Sigmoid colon (tissue), 4 donors: ENCODE results near the gene OR8S1.

ENCODE experiments used
- CTCF ChIP-seq, 4 experiments: fragments of 450-650 bp in 3 of 4; fragments of 200-600 bp in 1 of 4; IDR thresholded peaks; one replicate each; pipeline ENCODE4 v1.5.1; 2016 to 2019; ENCODE audit warnings: antibody characterized with exemption in 4 of 4, mild to moderate bottlenecking in 3 of 4, moderate library complexity in 2 of 4
- EP300 ChIP-seq, 4 donors: sonication (generic); formaldehyde crosslinking; IDR thresholded peaks; one replicate each; pipeline ENCODE4 v1.6.1; 2017; ENCODE audit warnings: antibody characterized with exemption in 4 of 4
- POLR2AphosphoS5 ChIP-seq, 4 donors: sonication (generic); formaldehyde crosslinking; IDR thresholded peaks; one replicate each; pipeline ENCODE4 v1.6.1; 2017; ENCODE audit warnings: antibody characterized with exemption in 4 of 4

DNA sequence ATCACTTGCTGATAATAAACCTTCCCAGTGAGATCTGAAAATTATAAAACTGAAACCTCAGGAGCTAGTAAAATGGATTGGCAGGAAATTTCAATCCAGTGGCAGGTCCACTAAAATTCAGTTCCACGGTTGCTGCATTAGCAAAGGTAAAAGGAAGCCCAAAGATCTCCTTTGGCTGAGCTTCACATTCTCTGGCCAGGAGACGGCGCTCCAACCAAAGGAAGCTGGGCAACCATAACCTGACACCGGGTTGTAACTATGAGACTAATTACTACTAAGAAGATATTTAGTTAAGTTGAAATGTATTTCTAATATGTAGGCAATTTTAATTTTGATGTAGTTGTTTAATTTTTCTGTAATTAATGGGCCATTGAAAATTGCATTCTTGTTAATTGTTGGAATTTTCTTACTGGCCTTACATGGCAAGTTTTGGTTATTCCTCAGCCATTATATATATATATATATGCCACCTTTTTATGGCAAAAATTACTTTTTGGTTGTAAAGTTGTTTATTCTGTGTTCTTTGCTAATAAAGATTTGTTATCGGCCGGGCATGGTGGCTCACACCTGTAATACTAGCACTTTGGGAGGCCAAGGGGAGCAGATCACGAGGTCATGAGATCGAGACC, 17.0 kb downstream of the OR8S1 start:
- no peak for TF ChIP-seq CTCF (IDR thresholded peaks at IDR 0.05)
- TF ChIP-seq EP300 (IDR thresholded peaks at IDR 0.05): no peak
- TF ChIP-seq POLR2AphosphoS5 (IDR thresholded peaks at IDR 0.05): no peak
